GM10847 (cell line): Measurements from ENCODE around the gene LARP1.

ENCODE experiments used
- POLR2A ChIP-seq: IDR thresholded peaks from 2 replicates; pipeline ENCODE4 v1.6.1; 2011; ENCODE audit not compliant: insufficient read length; ENCODE audit errors: extremely low read depth

LARP1 gene

DNA sequence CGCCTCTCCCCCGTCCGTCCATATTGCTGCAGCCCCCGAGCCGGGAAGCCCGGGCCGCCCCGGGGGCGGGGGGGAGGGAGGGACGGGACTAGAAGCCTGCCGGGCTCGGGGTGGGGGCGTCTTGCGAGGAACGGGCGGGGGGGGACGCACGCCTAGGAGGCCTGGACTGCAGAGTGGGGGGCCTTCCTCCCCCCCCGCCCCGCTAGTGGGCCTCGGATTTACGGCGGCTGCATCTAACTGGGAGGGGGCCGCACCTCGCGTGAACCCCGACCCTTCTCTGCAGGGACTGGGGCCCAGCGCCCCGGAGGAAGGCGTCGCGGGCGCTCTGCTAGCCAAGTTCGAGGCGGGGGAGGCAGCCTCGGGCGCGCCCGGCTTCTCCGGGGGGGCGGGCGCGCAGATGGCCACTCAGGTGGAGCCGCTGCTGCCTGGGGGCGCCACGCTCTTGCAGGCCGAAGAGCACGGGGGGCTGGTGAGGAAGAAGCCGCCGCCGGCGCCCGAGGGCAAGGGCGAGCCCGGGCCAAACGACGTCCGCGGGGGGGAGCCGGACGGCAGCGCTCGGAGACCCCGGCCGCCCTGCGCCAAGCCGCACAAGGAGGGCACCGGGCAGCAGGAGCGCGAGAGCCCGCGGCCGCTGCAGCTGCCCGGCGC is at the start of gene LARP1:
TSS of gene LARP1 (plus strand) at position 17 of the 648 bp plus-strand sequence. CDS start at position 398, 381 bp downstream.
- no peak for TF ChIP-seq POLR2A

DNA sequence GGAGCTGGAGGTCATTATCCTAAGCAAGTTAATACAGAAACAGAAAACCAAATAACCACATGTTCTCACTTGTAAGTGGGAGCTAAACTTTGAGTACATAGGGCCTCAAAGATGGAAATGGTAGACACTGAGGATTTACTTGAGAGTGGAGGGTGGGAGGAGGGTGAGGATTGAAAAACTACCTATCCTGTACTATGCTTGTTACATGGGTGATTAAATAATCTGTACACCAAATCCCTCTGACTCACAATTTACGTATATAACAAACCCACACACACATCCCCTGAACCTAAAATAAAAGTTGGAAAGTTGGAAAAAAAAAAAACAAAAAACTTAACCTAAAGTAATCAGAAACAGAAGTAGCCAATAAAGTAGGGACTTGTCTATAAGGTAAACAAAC is 48.8 kb upstream of the LARP1 start:
- TF ChIP-seq POLR2A, result no peak

GRCh38 chr5:154707641-154708040 is 47.5 kb upstream of the LARP1 start:
- TF ChIP-seq POLR2A, result no peak

DNA sequence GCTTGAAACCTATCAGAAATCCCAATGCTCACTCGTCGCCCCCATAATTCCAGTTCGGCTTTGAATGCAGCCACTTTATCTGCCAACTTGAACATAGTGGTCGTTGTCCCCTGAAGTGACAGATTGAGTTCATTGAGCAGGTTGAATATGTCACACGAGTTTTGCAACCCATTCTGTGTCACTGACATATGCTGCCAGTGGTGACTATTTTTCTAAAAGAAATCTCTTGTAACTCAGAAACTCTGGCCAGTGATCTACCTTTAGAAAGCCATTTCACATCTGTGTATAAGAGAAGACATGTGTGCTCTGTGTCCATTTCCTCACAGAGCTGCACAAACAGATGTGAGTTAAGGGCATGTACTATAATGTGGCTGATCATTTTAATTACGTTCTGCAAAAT is 47.0 kb upstream of the LARP1 start:
- no peak for TF ChIP-seq POLR2A

DNA sequence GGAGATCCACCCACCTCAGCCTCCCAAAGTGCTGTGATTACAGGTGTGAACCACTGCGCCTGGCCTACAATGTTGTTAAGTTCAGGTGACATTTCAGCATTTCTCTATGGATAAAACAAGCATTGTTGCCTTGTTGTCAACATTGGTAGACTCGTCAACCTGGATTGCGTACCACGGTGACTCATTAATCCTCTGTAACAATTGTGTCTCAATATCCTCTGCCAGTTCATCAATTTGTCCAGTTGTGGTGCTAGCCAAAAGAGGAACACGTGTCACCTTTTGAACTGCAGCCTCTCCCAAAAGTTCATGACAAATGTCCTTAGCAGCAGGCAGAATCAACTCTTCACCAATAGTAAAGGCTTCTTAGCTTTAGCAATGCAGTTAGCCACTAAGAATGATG is 46.3 kb upstream of the LARP1 start:
- no peak for TF ChIP-seq POLR2A

DNA sequence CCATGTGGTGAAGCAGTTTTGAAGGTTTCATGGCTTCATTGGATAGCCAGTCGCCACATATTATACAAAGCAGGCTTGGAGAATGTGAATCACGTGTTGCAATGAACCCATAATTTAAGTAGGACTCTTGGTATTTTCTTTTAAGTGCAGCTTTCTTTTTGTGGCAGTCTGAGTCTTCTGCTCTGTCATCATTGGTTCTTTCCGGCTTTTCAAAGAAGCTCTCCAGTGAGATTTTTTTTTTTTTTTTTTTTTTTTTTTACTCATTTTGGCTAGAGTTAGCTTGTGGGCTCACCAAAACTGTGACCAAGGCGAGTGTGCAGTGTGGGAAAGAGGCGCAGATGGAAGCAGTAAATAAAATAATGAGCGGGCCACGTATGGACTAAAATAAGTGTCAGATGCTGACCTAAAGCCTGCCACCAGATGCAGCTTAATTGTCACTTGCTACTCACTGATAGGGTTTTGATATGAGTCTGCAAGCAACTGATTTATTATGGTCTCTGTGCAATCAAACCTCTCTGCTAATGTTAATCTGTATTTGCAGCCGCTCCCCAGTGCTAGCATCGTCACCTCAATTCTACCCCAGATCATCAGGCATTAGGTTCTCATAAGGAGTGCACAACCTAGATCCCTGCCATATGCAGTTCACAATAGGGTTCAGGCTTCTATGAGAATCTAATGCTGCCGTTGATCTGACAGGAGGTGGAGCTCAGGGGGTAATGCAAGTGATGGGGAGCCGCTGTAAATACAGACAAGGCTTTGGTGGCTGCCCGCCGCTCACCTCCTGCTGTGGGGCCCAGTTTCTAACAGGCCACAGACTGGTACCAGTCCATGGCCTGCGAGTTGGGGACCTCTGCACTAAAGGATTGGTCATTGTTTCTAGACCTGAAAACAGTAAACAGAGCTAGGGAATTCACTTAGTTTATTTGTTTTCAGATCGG is 45.5 kb upstream of the LARP1 start:
- TF ChIP-seq POLR2A, result no peak

GRCh38 chr5:154712518-154713437 is 42.4 kb upstream of the LARP1 start:
- TF ChIP-seq POLR2A, result no peak

DNA sequence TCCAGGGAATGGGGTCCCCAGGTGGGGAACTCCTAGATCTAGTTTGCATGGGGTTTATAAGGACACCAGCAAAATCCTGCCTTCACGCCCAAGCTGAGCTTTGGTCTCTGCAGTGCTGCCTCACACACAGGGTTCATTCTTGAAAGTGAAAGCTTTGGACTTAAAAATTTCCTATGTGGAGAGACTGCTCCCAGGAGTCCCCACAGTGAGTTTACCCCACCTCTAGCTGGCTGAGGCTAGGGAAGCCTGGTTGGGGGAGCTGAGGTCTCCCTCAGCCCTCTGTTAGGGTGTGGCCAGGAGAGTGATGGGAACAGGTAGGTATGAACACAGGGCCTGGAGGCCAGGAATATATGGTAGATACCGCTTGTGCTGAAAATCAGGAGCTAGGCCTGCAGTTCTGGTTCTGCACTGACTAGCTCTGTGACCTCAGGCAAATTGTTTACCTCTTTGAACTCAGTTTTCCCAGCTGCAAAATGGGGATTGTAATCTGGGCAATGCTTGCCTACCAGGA is 41.5 kb upstream of the LARP1 start:
- no peak for TF ChIP-seq POLR2A

DNA sequence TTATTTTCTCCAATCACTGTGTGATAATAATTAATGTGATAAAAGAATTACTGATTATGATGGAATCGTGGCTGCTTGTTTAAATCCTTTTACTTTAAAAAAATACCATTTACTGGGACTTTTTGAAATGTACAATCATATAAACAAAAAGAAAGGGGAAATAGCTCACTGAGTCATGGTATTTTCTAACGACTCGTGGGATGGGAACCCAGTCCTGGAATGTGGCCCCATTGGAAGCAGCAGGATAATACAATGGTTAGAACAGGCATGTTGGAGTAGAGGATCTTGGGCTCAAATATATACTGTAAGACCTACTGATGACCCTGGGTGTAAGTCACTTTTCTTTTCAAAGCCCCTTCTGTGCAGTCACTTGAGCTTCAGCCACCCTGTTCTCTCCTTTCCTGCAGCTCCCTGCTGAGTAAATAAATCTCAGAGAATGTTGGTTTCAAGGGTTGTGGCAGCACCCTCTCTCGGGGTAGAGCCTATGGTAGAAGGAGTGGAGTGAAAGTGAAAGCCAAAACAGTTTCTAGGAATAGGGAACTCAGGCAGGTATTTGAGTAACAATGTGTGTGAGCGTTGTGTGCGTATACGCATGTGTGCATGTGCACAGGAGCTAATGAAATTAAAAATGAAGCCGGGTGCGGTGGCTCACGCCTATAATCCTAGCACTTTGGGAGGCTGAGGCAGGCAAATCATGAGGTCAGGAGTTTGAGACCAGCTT is 40.8 kb upstream of the LARP1 start:
- no peak for TF ChIP-seq POLR2A

DNA sequence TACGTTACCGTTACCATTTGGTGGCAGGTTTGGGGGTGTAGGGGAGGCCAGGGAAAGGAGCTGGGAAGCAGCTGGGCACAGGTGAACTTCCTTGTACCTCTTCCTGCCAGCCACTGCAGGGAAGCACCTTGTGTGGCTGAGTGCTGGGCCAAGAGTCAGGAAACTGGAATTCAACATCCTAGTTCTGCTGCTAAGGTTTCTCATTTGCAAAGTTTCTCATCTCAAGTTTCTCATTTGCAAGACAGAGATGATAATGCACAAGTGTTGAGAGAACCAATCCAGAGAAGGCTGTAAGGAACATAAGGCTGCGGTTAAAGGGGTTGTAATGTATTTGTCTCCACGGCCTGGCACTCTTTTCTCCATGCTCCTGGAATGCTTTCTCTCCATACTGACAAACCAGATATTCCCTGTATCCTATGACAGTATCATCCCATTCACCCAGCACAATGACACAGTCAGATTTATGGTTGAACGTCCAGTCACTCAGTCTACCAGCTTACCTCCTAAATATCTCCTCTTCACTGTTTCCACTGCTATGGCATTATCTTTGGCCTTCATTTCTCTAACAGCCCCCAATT is 33.6 kb upstream of the LARP1 start:
- no peak for TF ChIP-seq POLR2A

- TF ChIP-seq POLR2A, result no peak
Observed at GRCh38 chr5:154722097-154722496, 33.1 kb upstream of the LARP1 start.

DNA sequence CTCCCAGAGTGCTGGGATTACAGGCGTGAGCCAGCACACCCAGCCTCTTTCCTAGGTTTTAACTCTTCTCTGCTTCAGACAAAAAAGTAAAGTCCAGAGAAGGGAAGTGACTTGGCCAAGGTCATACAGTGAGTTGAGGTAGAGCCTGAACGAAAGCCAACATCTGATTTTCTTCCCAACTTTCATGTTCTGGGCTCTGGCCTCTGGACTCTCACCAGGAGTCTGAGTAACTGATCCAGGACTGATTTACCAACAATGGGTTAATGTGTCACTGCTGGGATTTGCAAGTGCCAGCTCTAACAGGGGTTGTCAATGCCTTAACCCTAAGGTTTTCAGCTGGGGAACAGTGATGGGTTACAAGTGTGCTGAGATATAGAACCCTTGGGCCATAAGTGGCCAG is 32.2 kb upstream of the LARP1 start:
- no peak for TF ChIP-seq POLR2A

- no peak for TF ChIP-seq POLR2A
Observed at GRCh38 chr5:154723740-154724505, 31.3 kb upstream of the LARP1 start.
